Ovary (tissue), 3 donors: Measurements from ENCODE around the gene MSTO1.

Experiments used
- CTCF ChIP-seq, 3 donors: fragments of 450-650 bp in 2 of 3; fragments of 200-600 bp in 1 of 3; IDR thresholded peaks; one replicate each; pipeline versions ENCODE4 v1.5.1 to v1.8.0; 2016 to 2022; ENCODE audit warnings: antibody characterized with exemption in 3 of 3, mild to moderate bottlenecking in 1 of 3
- EP300 ChIP-seq: sonication (generic); formaldehyde crosslinking; IDR thresholded peaks from one replicate; pipeline ENCODE4 v1.6.1; 2017; ENCODE audit warnings: antibody characterized with exemption
- POLR2A ChIP-seq: fragments of 450-650 bp; IDR thresholded peaks from one replicate; pipeline ENCODE4 v1.6.1; 2017; ENCODE audit warnings: antibody characterized with exemption, mild to moderate bottlenecking, moderate library complexity
- donor health status: DM: no; HTN: no; CAD: no.

DNA sequence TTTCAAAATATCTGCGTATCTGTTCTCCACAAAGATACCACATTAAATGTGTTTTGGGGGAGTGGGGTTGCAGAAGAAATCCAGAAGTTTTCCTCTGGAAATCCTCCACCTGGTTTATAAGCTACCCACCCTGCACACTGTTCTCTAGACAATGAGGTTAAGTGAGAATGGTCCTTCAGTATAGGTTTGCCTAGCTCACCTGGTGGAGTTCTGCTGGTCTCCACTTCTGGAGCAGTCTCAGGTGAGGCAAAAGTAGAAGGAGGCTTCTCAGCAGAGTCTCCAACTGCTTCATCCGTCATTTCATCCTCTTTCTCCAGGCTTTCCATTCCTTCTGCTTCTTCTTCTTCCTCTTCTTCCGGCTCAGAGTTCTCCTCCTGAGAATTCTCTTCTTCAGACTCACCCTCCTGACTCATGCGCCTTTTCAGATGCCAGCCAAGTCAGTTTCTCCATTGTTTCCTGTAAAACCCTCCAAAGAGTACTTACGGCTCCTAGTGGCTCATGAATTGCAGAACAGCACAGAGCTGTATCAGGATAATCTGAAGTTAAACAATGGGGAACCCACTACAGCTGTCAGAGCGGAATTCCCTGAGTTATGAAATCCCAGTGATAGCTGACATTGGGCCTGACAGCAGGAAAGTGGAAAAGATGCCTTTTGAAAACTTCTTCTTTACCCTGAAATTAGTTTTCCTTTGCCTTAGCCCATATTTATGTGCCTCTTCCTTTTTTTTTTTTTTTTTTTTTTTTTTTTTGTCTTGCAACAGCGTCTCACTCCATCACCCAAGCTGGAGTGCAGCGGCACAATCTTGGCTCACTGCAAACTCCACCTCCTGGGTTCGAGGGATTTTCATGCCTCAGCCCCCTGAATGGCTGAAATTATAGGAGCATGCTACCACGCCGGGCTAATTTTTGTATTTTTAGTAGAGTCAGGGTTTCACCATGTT is 38.5 kb downstream of the MSTO1 start:
- TF ChIP-seq POLR2A (no peak), EP300 (no peak), CTCF (IDR thresholded peaks at IDR 0.05) (no peak)
